SK-N-SH (cell line): ENCODE measurements around the gene TSPAN32. TPM values are rescaled to one million over a fixed set of nuclear protein-coding genes. Genes with fewer than 3 reads are reported as not detected.
"Not testable (repeated sequence)": the region's sequence is repeated elsewhere in the genome, so short reads cannot be mapped to it uniquely, and the experiment has no call there.

Experiments
- CTCF ChIA-PET: fragments of 300-600, 350-600 bp; formaldehyde crosslinking; extraction: SDS; loops from one replicate; lab custom pipeline; 2021; lab: Yijun Ruan, JAX
- POLR2A ChIA-PET: fragments of 350-600 bp; sonication (Branson Sonifier 250); formaldehyde crosslinking; extraction: SDS; loops from one replicate; lab custom pipeline; 2020; ENCODE audit warnings: antibody characterized with exemption, inconsistent platforms; lab: Yijun Ruan, JAX
- DNase-seq: peaks from one replicate; pipeline ENCODE4 v3.0.0; 2012
- H2AFZ ChIP-seq: fragments of 200-600 bp; sonication (generic); 2 replicates; pipeline ENCODE4 v1.8.1; 2016; ENCODE audit warnings: antibody characterized with exemption, mild to moderate bottlenecking, low read depth
- H3F3A ChIP-seq: fragments of 200-600 bp; sonication (generic); replicated peaks from 2 replicates; pipeline ENCODE3; 2016; ENCODE audit warnings: antibody characterized with exemption, mild to moderate bottlenecking; ENCODE audit not compliant: insufficient read depth
- H3K27ac ChIP-seq, 2 experiments: fragments of 200-500 bp in 1 of 2; fragments of 200-600 bp in 1 of 2; sonication (Bioruptor generic) in 1 of 2; sonication (generic), shearing (Covaris generic) in 1 of 2; 2 replicates each; pipeline versions ENCODE4 v1.5.1 to v1.6.1; 2014 to 2016; ENCODE audit warnings: low read depth in 2 of 2, inconsistent platforms in 1 of 2, low read length in 1 of 2, mild to moderate bottlenecking in 1 of 2, mixed read lengths in 1 of 2
- H3K27me3 ChIP-seq: fragments of 200-600 bp; sonication (generic), shearing (Covaris generic); 2 replicates; pipeline ENCODE4 v1.6.1; 2016; ENCODE audit warnings: mixed run types; ENCODE audit not compliant: insufficient read depth
- H3K36me3 ChIP-seq, 2 experiments: fragments of 200-500 bp in 1 of 2; fragments of 200-600 bp in 1 of 2; sonication (Bioruptor generic) in 1 of 2; sonication (generic) in 1 of 2; replicated peaks in 1 of 2; 2 replicates each; pipeline versions ENCODE3 to v1.5.1; 2014 to 2016; ENCODE audit warnings: low read length in 1 of 2, mild to moderate bottlenecking in 1 of 2; ENCODE audit not compliant: insufficient read depth in 2 of 2, control insufficient read depth in 1 of 2
- H3K4me1 ChIP-seq, 2 experiments: fragments of 200-500 bp in 1 of 2; fragments of 200-600 bp in 1 of 2; sonication (Bioruptor generic) in 1 of 2; sonication (generic), shearing (Covaris generic) in 1 of 2; 2 replicates each; pipeline versions ENCODE4 v1.5.1 to v1.6.1; 2014 to 2016; ENCODE audit warnings: low read depth in 1 of 2, low read length in 1 of 2, mixed run types in 1 of 2; ENCODE audit not compliant: insufficient read depth in 2 of 2, control insufficient read depth in 1 of 2
- H3K4me2 ChIP-seq: fragments of 200-600 bp; sonication (generic), shearing (Covaris generic); 2 replicates; pipeline ENCODE4 v1.6.1; 2017; ENCODE audit warnings: mixed run types
- H3K4me3 ChIP-seq, 2 experiments: fragments of 200-500 bp in 1 of 2; fragments of 200-600 bp in 1 of 2; sonication (Bioruptor generic) in 1 of 2; sonication (generic), shearing (Covaris generic) in 1 of 2; 2 replicates each; pipeline versions ENCODE4 v1.5.1 to v1.8.1; 2014 to 2016; ENCODE audit warnings: low read depth in 2 of 2, inconsistent platforms in 1 of 2, low read length in 1 of 2, mild to moderate bottlenecking in 1 of 2, mixed read lengths in 1 of 2, moderate library complexity in 1 of 2
- H3K79me2 ChIP-seq: fragments of 200-600 bp; sonication (generic); 2 replicates; pipeline ENCODE4 v1.8.1; 2017; ENCODE audit warnings: mild to moderate bottlenecking; ENCODE audit not compliant: insufficient read depth
- H3K9ac ChIP-seq: fragments of 200-600 bp; sonication (generic); 2 replicates; pipeline ENCODE4 v1.6.1; 2017; ENCODE audit warnings: mixed run types
- H3K9me2 ChIP-seq: fragments of 200-600 bp; sonication (generic); 2 replicates; pipeline ENCODE4 v1.6.1; 2017; ENCODE audit warnings: mixed run types
- H3K9me3 ChIP-seq: fragments of 200-600 bp; sonication (generic); 2 replicates; pipeline ENCODE4 v1.6.1; 2017; ENCODE audit warnings: mixed run types, mild to moderate bottlenecking, moderate library complexity
- H4K20me1 ChIP-seq: fragments of 200-600 bp; sonication (generic); 2 replicates; pipeline ENCODE4 v1.6.1; 2017; ENCODE audit warnings: mild to moderate bottlenecking, mixed run types; ENCODE audit not compliant: insufficient read depth
- FOSL2 ChIP-seq: IDR thresholded peaks from 2 replicates; pipeline ENCODE4 v1.4.0; 2012; ENCODE audit warnings: low read depth, mild to moderate bottlenecking, moderate library complexity, borderline replicate concordance
- GABPA ChIP-seq: IDR thresholded peaks from 2 replicates; pipeline ENCODE4 v1.4.0; 2012; ENCODE audit warnings: low read depth, mild to moderate bottlenecking
- JUND ChIP-seq: IDR thresholded peaks from 2 replicates; pipeline ENCODE4 v1.4.0; 2012
- NFIC ChIP-seq: IDR thresholded peaks from 2 replicates; pipeline ENCODE4 v1.4.0; 2012; ENCODE audit warnings: borderline replicate concordance
- TCF12 ChIP-seq: IDR thresholded peaks from 2 replicates; pipeline ENCODE4 v1.4.0; 2012
- YY1 ChIP-seq: IDR thresholded peaks from 2 replicates; pipeline ENCODE4 v1.4.0; 2012; ENCODE audit warnings: low read depth, mild to moderate bottlenecking
- WGBS: methylation state at CpG from one replicate; pipeline ENCODE4 v1.1.6; 2017; ENCODE audit warnings: low lambda C conversion rate; 5-methylcytosine and 5-hydroxymethylcytosine counted together
- polyA plus RNA-seq, 3 experiments: library from polyadenylated mRNA; depleted of rRNA; stranded (reverse); fragments of >200 nt; gene quantifications; 2 replicates each; pipeline ENCODE4 v1.2.3, GENCODE V29; 2012
- TF ChIP-seq, protein P1 (sequence below): IDR thresholded peaks from 2 replicates; pipeline ENCODE4 v1.4.0; 2012; ENCODE audit warnings: low read depth, borderline replicate concordance
- TF ChIP-seq, protein P2 (sequence below): fragments of 200-600 bp; sonication (generic); IDR thresholded peaks from 2 replicates; pipeline ENCODE4 v1.6.1; 2017; ENCODE audit warnings: antibody characterized with exemption, mild to moderate bottlenecking, moderate library complexity
- TF ChIP-seq, protein P3 (sequence below): fragments of 150-350 bp; IDR thresholded peaks from 2 replicates; pipeline ENCODE4 v1.6.1; 2016; ENCODE audit warnings: mild to moderate bottlenecking, low read depth, low read length

The TSPAN32 gene
- polyA plus RNA-seq, 1 of the 3 experiments (the other 2 are of a cell fraction) = 0.12 TPM

DNA sequence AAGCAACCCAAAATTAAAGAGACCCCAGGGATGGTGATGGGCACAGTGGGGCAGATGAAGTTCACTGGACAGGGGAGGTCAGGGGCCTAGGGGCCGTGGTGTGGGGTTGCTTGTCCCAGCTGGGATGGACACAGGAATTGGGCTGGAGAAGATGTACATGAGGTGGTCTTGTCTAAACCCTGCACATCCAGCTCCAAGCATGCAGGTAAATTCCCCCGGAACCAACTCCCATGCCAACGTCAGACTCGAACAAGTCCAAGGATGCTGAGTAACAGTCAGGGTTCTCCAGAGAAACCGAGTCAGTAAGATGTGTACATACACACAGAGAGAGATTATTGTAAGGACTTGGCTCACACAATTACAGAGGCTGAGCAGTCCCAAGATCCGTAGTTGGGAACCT lies 28.9 kb downstream of the TSPAN32 start:
- CTCF ChIA-PET = no interaction called here
- POLR2A ChIA-PET = no interaction called here

DNA sequence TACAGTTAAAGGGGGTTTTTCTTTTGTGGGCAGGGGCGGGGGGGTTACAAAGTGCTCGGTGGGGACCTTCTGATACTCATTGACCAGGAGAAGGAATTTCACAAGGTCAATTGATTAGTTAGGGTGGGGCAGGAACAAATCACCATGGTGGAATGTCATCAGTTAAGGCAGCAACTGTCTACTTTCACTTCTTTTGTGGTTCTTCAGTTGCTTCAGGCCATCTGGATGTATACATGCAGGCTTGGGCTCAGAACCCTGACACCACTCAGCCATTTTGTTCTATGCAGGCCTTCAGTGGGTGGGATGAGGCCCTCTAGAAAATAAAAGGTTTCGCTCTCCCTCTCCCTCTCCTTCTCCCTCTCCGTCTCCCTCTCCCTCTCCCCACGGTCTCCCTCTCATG lies 29.6 kb downstream of the TSPAN32 start:
- H3K4me3 ChIP-seq = no peak overlapping the region
- H3K79me2 ChIP-seq = no peaks in the 10 kb centered on the region
- H3F3A ChIP-seq = no peaks in the 10 kb centered on the region
- no peaks in the 10 kb centered on the region for H4K20me1 ChIP-seq
- no peak overlapping the region for H2AFZ ChIP-seq
- no peak overlapping the region for H3K9ac ChIP-seq
- no peaks in the 10 kb centered on the region for H3K9me2 ChIP-seq
- no peak for TF ChIP-seq TCF12
- TF ChIP-seq FOSL2 = no peak
- no peak for TF ChIP-seq NFIC
- TF ChIP-seq, protein P1, sequence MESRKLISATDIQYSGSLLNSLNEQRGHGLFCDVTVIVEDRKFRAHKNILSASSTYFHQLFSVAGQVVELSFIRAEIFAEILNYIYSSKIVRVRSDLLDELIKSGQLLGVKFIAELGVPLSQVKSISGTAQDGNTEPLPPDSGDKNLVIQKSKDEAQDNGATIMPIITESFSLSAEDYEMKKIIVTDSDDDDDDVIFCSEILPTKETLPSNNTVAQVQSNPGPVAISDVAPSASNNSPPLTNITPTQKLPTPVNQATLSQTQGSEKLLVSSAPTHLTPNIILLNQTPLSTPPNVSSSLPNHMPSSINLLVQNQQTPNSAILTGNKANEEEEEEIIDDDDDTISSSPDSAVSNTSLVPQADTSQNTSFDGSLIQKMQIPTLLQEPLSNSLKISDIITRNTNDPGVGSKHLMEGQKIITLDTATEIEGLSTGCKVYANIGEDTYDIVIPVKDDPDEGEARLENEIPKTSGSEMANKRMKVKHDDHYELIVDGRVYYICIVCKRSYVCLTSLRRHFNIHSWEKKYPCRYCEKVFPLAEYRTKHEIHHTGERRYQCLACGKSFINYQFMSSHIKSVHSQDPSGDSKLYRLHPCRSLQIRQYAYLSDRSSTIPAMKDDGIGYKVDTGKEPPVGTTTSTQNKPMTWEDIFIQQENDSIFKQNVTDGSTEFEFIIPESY = no peak
- no peak for TF ChIP-seq JUND
- no peak for TF ChIP-seq GABPA
- no peaks in the 10 kb centered on the region for H3K4me1 ChIP-seq
- POLR2A ChIA-PET = no interaction called here
- WGBS = 78% methylated on average over 5 of the region's 5 CpGs
- H3K27me3 ChIP-seq = no peaks in the 10 kb centered on the region
- H3K9me3 ChIP-seq = no peaks in the 10 kb centered on the region
- CTCF ChIA-PET = no interaction called here
- H3K27ac ChIP-seq = no peak overlapping the region
- no peak overlapping the region for H3K4me2 ChIP-seq
- no peaks in the 10 kb centered on the region for H3K36me3 ChIP-seq
- no peak for DNase-seq

More for the DNA sequence above, 28.9 kb downstream of the TSPAN32 start:
- no peak overlapping the region for H3K27ac ChIP-seq
- no peak overlapping the region for H2AFZ ChIP-seq
- H3K9me3 ChIP-seq = no peaks in the 10 kb centered on the region
- TF ChIP-seq, protein P2, sequence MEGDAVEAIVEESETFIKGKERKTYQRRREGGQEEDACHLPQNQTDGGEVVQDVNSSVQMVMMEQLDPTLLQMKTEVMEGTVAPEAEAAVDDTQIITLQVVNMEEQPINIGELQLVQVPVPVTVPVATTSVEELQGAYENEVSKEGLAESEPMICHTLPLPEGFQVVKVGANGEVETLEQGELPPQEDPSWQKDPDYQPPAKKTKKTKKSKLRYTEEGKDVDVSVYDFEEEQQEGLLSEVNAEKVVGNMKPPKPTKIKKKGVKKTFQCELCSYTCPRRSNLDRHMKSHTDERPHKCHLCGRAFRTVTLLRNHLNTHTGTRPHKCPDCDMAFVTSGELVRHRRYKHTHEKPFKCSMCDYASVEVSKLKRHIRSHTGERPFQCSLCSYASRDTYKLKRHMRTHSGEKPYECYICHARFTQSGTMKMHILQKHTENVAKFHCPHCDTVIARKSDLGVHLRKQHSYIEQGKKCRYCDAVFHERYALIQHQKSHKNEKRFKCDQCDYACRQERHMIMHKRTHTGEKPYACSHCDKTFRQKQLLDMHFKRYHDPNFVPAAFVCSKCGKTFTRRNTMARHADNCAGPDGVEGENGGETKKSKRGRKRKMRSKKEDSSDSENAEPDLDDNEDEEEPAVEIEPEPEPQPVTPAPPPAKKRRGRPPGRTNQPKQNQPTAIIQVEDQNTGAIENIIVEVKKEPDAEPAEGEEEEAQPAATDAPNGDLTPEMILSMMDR = no peak
- TF ChIP-seq, protein P3, sequence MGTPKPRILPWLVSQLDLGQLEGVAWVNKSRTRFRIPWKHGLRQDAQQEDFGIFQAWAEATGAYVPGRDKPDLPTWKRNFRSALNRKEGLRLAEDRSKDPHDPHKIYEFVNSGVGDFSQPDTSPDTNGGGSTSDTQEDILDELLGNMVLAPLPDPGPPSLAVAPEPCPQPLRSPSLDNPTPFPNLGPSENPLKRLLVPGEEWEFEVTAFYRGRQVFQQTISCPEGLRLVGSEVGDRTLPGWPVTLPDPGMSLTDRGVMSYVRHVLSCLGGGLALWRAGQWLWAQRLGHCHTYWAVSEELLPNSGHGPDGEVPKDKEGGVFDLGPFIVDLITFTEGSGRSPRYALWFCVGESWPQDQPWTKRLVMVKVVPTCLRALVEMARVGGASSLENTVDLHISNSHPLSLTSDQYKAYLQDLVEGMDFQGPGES = no peak
- TF ChIP-seq YY1 = no peak
- no peaks in the 10 kb centered on the region for H3K79me2 ChIP-seq
- H3K36me3 ChIP-seq = no peaks in the 10 kb centered on the region
- no peaks in the 10 kb centered on the region for H3K4me1 ChIP-seq
- no peak overlapping the region for H3K9ac ChIP-seq
- no peaks in the 10 kb centered on the region for H3K9me2 ChIP-seq
- WGBS = 63% methylated on average over 6 of the region's 6 CpGs
- no peak for DNase-seq
- H4K20me1 ChIP-seq = no peaks in the 10 kb centered on the region
- no peaks in the 10 kb centered on the region for H3F3A ChIP-seq
- H3K4me2 ChIP-seq = no peak overlapping the region
- H3K27me3 ChIP-seq = no peaks in the 10 kb centered on the region
- no peak overlapping the region for H3K4me3 ChIP-seq

DNA sequence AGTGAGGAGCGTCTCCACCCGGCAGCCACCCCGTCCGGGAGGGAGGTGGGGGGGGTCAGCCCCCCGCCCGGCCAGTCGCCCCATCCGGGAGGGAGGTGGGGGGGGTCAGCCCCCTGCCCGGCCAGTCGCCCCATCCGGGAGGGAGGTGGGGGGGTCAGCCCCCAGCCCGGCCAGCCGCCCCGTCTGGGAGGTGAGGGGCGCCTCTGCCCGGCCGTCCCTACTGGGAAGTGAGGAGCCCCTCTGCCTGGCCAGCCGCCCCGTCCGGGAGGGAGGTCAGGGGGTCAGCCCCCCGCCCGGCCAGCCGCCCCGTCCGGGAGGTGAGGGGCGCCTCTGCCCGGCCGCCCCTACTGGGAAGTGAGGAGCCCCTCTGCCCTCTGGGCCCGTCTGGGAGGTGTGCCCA lies 30.8 kb downstream of the TSPAN32 start:
- H3K4me1 ChIP-seq, CTCF ChIA-PET, DNase-seq, H3F3A ChIP-seq, H2AFZ ChIP-seq, H3K4me2 ChIP-seq, H3K9ac ChIP-seq, POLR2A ChIA-PET, H3K79me2 ChIP-seq, H3K27me3 ChIP-seq, H3K9me3 ChIP-seq, H3K27ac ChIP-seq, H3K9me2 ChIP-seq, H4K20me1 ChIP-seq, H3K36me3 ChIP-seq, H3K4me3 ChIP-seq: not testable (repeated sequence)
- 75% methylated on average over 4 of the region's 29 CpGs for WGBS

DNA sequence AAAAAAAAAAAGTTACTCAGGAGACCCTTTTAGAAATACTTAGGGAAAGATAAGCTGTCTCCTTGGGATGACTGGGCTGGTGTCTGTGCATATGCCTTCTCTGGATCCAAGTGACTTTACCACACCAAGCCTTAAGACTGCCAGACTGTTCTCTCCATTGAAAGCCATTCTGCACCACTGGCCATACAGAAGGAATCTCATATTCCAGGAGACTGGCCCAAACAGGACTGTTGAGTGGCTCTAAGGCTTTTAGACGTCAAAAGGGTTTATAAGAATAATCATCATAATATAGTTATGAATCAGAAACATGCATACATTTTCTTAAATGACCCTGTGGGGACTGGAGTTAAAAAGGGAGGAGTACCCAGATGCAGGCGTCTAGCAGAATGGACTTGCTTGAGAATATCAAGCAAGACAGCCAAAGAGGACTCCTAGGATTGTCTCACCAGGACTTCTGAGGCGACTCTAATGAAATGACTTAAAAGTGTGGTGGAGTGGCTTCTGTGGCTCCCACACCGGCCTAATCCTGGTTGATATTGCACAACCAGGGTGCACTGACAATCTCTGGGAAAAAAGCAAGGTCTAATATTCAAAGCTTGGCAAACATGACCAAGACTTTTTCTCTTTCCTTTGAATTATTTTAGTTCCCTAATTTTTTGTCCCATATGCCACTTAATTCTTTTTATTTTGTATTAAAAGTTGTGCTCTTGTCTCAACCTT lies 31.8 kb downstream of the TSPAN32 start:
- H3K36me3 ChIP-seq, H3F3A ChIP-seq, DNase-seq, H3K4me1 ChIP-seq, H2AFZ ChIP-seq, H3K4me3 ChIP-seq, H3K27me3 ChIP-seq, H3K9me3 ChIP-seq, POLR2A ChIA-PET, H3K4me2 ChIP-seq, H3K27ac ChIP-seq, H3K9me2 ChIP-seq, H3K79me2 ChIP-seq, CTCF ChIA-PET, H3K9ac ChIP-seq, H4K20me1 ChIP-seq: not testable (repeated sequence)
- 38% methylated on average over 2 of the region's 4 CpGs for WGBS
